GM21619 (cell line): Measurements from ENCODE around the gene POMP.
A peak's percentile ranks its signal among the peaks of the same experiment; 100 is the strongest.
"Not testable (repeated sequence)": the region's sequence is repeated elsewhere in the genome, so short reads cannot be mapped to it uniquely, and the experiment has no call there.

Experiments used
- ATAC-seq: cut with Tn5 transposase; IDR thresholded peaks from one replicate; pipeline ENCODE4 v1.9.1; 2021; ENCODE audit not compliant: unreplicated experiment

The POMP gene

DNA sequence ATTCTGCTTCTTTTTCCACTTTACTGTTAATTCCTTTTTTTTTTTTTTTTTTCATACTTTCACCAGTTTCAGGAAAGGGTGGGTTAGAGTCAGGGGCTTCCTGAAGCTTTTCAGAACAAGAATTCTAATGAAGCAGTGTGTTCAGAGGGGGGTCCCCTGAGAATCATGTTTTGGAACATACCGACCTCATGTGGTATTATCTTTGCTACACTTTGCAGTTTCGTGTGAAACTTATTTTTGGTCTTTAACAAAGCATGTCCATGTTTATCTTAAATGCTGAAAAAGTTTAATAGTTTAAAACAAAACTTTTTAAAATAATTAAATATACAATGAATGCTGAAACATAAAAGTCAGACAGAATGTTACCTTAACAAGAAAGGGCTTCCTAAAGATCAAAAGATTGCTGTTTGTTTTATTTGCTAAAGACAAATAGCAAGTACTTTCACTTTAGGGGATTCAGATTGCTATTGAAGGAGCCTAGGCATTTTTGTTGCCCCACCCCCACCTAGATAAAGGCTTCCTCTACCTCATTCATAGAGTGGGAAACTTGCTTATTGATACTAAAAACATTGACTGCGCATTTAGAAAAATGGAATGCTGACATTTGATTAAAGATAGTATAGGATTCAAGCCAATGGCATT is 21.1 kb upstream of the POMP start:
- ATAC-seq, result no peak

GRCh38 chr13:28638756-28639155 is 20.2 kb upstream of the POMP start:
- ATAC-seq, result no peak

- peak; percentile 9 for ATAC-seq
Observed at GRCh38 chr13:28640861-28641599, 17.9 kb upstream of the POMP start.

GRCh38 chr13:28641600-28641926 is 17.4 kb upstream of the POMP start:
- ATAC-seq, result peak; percentile 69

DNA sequence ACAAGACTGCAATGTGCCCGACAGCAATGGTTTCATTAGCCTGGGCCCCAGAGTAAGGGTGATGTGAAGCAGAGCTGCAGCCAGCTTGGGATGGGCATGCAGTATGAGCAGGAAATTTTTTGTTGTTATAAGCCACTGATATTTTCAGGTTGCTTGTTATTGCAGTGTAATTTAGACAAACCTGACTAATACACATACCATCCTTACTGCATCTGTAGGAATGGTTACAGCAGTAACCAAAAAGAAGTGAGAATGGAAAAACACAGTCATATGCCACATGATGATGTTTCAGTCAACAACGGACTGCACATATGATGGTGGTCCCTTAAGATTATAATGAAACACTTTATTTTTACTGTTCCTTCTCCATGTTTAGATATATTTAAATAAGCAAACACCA is 8.6 kb upstream of the POMP start:
- no peak for ATAC-seq

- no peak for ATAC-seq
Observed at GRCh38 chr13:28651810-28652401, 7.0 kb upstream of the POMP start.

DNA sequence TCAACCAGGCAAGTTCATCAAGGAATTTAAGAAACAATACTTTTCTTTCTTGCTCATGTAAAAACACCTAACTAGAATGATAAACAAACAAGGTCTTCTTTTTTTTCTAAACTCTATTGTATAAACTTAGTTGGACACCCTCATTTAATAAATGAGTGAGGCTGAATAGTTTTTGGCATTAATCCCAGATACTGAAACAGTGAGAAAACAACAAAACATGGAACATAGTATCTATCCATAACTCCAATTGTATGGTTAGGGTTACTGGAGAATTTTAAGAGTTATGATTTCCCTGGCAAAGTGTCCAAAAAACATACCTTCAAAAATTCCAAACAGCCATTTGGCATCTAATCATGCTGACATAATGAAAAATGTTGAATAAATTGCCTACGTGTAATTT is 5.8 kb upstream of the POMP start:
- no peak for ATAC-seq

DNA sequence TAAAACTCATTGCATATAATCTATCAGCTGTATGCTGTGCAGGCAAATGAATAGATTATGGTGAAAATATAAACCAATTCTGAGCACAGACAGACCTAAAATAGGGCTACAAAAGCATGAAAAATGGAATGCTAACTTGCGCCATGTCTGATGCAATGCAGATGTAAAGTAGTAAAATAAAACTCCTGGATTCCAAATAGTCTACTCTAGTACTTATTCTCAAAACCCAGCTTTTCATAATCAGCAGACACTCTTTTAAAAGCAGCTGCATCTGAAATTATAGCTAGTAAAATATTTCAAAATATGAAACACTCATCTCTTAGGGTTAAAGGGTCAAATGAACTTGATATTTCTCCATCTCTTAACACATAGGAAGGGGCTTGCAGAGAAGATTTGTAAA is 4.7 kb upstream of the POMP start:
- no peak for ATAC-seq

DNA sequence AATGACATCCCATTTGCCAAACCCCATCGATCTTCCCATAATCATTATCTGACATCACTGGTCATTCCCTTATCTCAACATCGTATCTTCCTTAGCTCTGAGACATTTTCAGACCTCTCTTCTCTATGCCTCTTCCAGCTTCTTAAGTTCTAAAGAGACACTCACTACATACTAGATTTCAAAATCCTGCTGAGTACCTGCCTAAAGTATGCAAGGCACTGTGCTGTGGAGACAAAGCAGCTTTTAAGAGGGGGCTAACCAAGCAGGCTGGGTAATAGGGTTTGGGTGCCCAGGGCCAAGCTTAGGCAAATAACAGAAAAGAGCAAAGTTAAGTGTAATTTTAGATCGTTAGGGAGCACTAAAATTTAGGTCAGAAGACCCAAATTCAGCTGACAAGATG is 3.4 kb upstream of the POMP start:
- ATAC-seq, result no peak

DNA sequence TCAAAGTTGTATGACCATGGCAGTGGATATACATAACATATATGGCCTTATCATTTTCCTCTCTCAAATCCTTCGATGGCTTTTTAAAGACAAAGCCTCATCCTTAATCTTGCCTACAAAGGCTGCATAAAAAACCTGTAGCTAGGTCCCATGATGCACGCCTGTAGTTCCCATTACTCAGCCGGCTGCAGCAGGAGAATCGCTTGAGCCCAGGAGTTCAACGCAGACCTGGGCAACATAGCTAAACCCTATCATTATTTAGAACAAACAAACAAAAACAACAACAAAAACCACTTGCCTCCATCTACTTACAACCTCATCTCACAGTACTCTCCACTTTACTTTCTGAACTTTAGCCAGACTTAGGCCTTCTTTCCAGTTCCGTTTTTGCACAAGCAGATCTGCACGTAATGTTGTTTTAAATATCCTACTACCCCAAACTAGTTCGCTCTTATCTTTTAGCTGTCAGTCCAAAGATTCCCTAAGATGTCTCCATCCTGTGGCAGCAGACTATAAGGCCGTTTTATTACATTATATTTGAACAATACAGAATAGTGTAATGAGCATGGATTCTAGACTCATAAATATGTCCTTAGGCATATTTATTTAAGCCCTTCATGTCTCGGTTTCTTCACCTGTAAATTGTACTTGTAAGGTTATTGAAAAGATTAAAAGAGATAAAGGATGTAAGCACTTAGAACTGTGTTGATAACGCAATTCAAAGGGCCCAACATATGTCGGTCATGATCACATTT is 969 bp upstream of the POMP start:
- no peak for ATAC-seq

- peak; percentile 18 for ATAC-seq
Observed at GRCh38 chr13:28658539-28658795, 463 bp upstream of the POMP start.

DNA sequence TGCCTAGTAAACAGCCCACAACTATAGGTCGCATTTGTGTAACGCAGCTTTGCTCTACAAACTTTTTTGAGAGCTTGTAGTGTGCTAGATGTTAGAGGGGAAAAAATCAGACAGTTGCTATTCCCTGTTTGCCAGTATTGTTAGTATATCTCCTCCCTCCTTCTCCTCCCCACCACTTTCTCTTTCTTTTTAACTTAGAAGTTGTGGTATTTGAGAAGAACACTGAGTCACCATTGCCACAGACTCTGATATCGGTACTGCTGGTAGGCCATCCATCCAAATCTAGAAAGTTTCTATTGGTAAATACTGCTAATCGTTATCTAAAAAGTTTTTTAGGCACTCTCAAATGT is 666 bp downstream of the POMP start:
- ATAC-seq, result peak; percentile 26

GRCh38 chr13:28666897-28667488 is 8.1 kb downstream of the POMP start:
- no peak for ATAC-seq

GRCh38 chr13:28671126-28671792 is 12.3 kb downstream of the POMP start:
- no peak for ATAC-seq

DNA sequence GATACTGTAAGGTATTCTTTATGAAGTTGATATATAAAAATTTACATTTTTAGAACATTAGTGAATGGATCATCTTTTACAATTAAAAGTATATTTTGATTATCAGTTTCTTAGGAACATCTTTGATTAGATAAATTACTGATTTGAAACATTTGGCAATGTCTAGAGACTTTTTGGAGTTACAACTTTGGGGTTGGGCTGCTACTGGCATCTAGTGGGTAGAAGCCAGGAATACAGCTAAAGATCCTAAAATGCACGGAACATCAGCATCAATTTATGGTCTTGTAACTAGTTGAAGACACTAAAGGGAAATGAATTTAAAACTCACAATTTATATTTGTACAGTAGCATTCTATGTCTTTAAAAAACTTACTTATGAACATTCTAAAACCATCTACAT is 19.9 kb downstream of the POMP start:
- ATAC-seq, result no peak

DNA sequence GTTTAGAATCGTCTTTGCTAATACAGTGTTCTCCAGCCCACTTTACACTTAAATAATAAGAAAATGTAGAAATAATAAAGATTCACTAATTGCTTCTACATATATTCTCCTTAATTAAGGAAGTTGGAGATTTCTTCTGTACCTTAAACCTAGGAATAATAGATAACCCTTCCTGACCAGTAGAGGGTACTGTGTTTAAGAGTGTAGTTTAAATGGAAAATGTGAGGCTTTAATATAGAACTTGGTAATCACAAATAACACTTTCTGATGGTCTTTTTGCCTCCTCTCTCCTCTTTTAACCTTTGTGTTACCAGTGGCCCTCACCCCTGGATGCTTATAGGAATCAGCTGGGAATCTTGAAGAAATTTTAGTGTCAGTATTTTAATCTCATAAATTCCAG is 20.7 kb downstream of the POMP start:
- ATAC-seq, result no peak

- ATAC-seq, result no peak
Observed at GRCh38 chr13:28680541-28680940, 21.6 kb downstream of the POMP start.

DNA sequence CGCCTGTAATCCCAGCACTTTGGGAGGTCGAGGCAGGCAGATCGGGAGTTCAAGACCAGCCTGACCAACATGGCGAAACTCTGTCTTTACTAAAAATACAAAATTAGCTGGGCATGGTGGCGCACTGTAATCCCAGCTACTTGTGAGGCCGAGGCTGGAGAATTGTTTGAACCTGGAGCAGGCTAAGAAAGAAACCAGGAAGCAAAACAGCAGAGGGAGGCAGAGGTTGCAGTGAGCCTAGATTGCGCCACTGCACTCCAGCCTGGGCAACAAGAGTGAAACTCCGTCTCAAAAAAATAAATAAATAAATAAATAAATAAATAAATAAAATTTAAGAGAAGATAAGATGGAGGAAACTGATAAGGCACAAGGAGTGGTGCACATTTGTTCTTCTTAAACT is 24.2 kb downstream of the POMP start:
- ATAC-seq, result not testable (repeated sequence)

DNA sequence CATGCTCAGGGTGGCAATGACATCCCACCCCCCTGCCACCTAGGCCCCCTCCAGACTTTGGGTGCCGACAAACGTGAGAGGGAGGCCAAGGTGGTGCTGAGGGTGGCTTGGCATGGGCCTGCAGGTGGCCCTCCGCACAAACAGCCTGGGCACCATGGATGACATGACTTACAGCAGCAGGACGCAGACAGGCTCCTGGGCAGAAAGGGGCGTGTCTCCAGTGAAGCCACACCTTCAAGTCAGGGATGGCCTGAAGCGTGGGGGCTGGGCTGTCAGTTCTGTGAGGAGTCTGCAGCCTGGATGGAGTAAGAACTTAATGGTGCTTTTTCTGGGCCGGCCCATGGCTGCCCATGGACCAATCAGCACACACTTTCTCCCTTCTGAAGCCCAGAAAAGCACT is 25.3 kb downstream of the POMP start:
- no peak for ATAC-seq

- ATAC-seq, result no peak
Observed at GRCh38 chr13:28685114-28685513, 26.2 kb downstream of the POMP start.

DNA sequence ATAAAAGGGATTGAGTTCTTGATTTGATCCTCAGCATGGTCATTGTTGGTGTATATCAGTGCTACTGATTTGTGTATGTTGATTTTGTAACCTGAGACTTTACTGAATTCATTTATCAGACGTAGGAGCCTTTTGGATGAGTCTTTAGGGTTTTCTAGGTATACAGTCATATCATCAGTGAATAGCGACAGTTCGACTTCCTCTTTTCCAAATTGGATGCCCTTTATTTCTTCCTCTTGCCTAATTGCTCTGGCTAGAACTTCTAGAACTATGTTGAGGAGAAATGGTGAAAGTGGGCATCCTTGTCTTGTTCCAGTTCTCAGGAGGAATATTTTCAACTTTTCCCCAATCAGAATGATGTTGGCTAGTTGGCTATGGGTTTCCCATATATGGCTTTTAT is 27.0 kb downstream of the POMP start:
- no peak for ATAC-seq
